H9 (cell line): ENCODE data around the gene IGSF9B. TPM values are rescaled to one million over a fixed set of nuclear protein-coding genes. Genes with fewer than 3 reads are reported as not detected.

Experiments used
- DNase-seq: peaks from one replicate; pipeline ENCODE4 v3.0.0-alpha.2; 2017
- H2AFZ ChIP-seq: one replicate; pipeline ENCODE4 v1.6.1; 2013; ENCODE audit warnings: mild to moderate bottlenecking, low read length, control low read depth, moderate library complexity
- H2AK5ac ChIP-seq: 2 replicates; pipeline ENCODE4 v1.6.1; 2013; ENCODE audit warnings: low read length, control low read depth, mixed read lengths; ENCODE audit not compliant: insufficient read length
- H2BK120ac ChIP-seq: one replicate; pipeline ENCODE4 v1.6.1; 2013; ENCODE audit warnings: low read depth, mild to moderate bottlenecking, low read length, control low read depth, inconsistent platforms; ENCODE audit not compliant: poor library complexity, severe bottlenecking
- H2BK12ac ChIP-seq: 2 replicates; pipeline ENCODE4 v1.6.1; 2013; ENCODE audit warnings: low read length, control low read depth, mixed read lengths, low read depth; ENCODE audit not compliant: insufficient read length
- H2BK15ac ChIP-seq: 2 replicates; pipeline ENCODE4 v1.6.1; 2013; ENCODE audit warnings: low read depth, low read length, control low read depth
- H2BK20ac ChIP-seq: one replicate; pipeline ENCODE4 v1.6.1; 2013; ENCODE audit warnings: low read depth, mild to moderate bottlenecking, low read length, control low read depth, inconsistent platforms; ENCODE audit not compliant: poor library complexity, severe bottlenecking
- H2BK5ac ChIP-seq: 2 replicates; pipeline ENCODE4 v1.6.1; 2013; ENCODE audit warnings: low read length, control low read depth, mixed read lengths; ENCODE audit not compliant: insufficient read length
- H3K14ac ChIP-seq: 2 replicates; pipeline ENCODE4 v1.6.1; 2013; ENCODE audit warnings: low read length, control low read depth; ENCODE audit not compliant: insufficient read depth
- H3K18ac ChIP-seq: 2 replicates; pipeline ENCODE4 v1.6.1; 2013; ENCODE audit warnings: low read depth, mild to moderate bottlenecking, mixed read lengths, low read length, control low read depth; ENCODE audit not compliant: insufficient read length
- H3K23ac ChIP-seq: 2 replicates; pipeline ENCODE4 v1.6.1; 2013; ENCODE audit warnings: low read length, control low read depth, mixed read lengths, low read depth; ENCODE audit not compliant: insufficient read length
- H3K23me2 ChIP-seq: 2 replicates; pipeline ENCODE4 v1.6.1; 2013; ENCODE audit warnings: low read depth, mild to moderate bottlenecking, mixed read lengths, low read length, control low read depth; ENCODE audit not compliant: insufficient read length, poor library complexity, severe bottlenecking
- H3K27ac ChIP-seq: 2 replicates; pipeline ENCODE4 v1.5.1; 2013; ENCODE audit warnings: low read length, control low read depth, mixed read lengths, low read depth; ENCODE audit not compliant: insufficient read length
- H3K27me3 ChIP-seq: 2 replicates; pipeline ENCODE4 v1.6.1; 2013; ENCODE audit warnings: low read length, control low read depth, inconsistent platforms; ENCODE audit not compliant: insufficient read depth
- H3K4ac ChIP-seq: 2 replicates; pipeline ENCODE4 v1.6.1; 2013; ENCODE audit warnings: low read depth, mild to moderate bottlenecking, control low read depth, inconsistent platforms, low read length, moderate library complexity
- H3K4me1 ChIP-seq: 2 replicates; pipeline ENCODE4 v1.6.1; 2013; ENCODE audit warnings: low read length, control low read depth, inconsistent platforms; ENCODE audit not compliant: insufficient read depth
- H3K4me2 ChIP-seq: 2 replicates; pipeline ENCODE4 v1.6.1; 2013; ENCODE audit warnings: low read length, control low read depth, mixed read lengths; ENCODE audit not compliant: insufficient read length, insufficient read depth
- H3K56ac ChIP-seq: 2 replicates; pipeline ENCODE4 v1.6.1; 2013; ENCODE audit warnings: low read depth, mild to moderate bottlenecking, mixed read lengths, low read length, control low read depth; ENCODE audit not compliant: insufficient read length
- H3K79me1 ChIP-seq: 2 replicates; pipeline ENCODE4 v1.6.1; 2013; ENCODE audit warnings: low read depth, mild to moderate bottlenecking, moderate library complexity, low read length, control low read depth, inconsistent platforms; ENCODE audit not compliant: insufficient read depth, poor library complexity, severe bottlenecking
- H3K79me2 ChIP-seq: 2 replicates; pipeline ENCODE4 v1.6.1; 2013; ENCODE audit warnings: low read length, control low read depth, inconsistent platforms; ENCODE audit not compliant: insufficient read depth
- H3K9ac ChIP-seq: 2 replicates; pipeline ENCODE4 v1.6.1; 2013; ENCODE audit warnings: low read length, control low read depth, mixed read lengths; ENCODE audit not compliant: insufficient read length; ENCODE audit errors: extremely low read depth
- H3K9me3 ChIP-seq: one replicate; pipeline ENCODE4 v1.6.1; 2013; ENCODE audit warnings: low read depth, low read length, inconsistent platforms; ENCODE audit not compliant: control insufficient read depth
- H3T11ph ChIP-seq: one replicate; pipeline ENCODE4 v1.6.1; 2013; ENCODE audit warnings: mild to moderate bottlenecking, low read length, control low read depth, inconsistent platforms
- H4K20me1 ChIP-seq: one replicate; pipeline ENCODE4 v1.6.1; 2013; ENCODE audit not compliant: control insufficient read depth, insufficient read length, insufficient read depth
- H4K5ac ChIP-seq: 2 replicates; pipeline ENCODE4 v1.6.1; 2013; ENCODE audit warnings: low read depth, mild to moderate bottlenecking, mixed read lengths, low read length, control low read depth; ENCODE audit not compliant: insufficient read length
- H4K8ac ChIP-seq: replicated peaks from 2 replicates; pipeline ENCODE4 v1.6.1; 2013; ENCODE audit warnings: low read length, control low read depth, mixed read lengths, low read depth; ENCODE audit not compliant: insufficient read length
- H4K91ac ChIP-seq: 2 replicates; pipeline ENCODE4 v1.6.1; 2013; ENCODE audit warnings: low read depth, mild to moderate bottlenecking, moderate library complexity, mixed read lengths, low read length, control low read depth; ENCODE audit not compliant: insufficient read length
- H3K27ac Mint-ChIP-seq, 3 experiments: 2 replicates in 2 of 3; 3 replicates in 1 of 3; pipeline ENCODE4 v1.8.0; 2020 to 2021; ENCODE audit warnings: mixed read lengths in 3 of 3, mild to moderate bottlenecking in 1 of 3, moderate library complexity in 1 of 3
- H3K27me3 Mint-ChIP-seq: 2 replicates; pipeline ENCODE4 v1.8.0; 2021; ENCODE audit warnings: low read depth, mild to moderate bottlenecking, moderate library complexity, mixed read lengths
- H3K36me3 Mint-ChIP-seq, 3 experiments: 2 replicates in 2 of 3; 3 replicates in 1 of 3; pipeline ENCODE4 v1.8.0; 2020 to 2021; ENCODE audit warnings: low read depth in 3 of 3, mixed read lengths in 3 of 3; ENCODE audit not compliant: insufficient read depth in 1 of 3
- H3K4me1 Mint-ChIP-seq, 2 experiments: 2 replicates each; pipeline ENCODE4 v1.8.0; 2020; ENCODE audit warnings: mixed read lengths in 2 of 2
- H3K4me3 Mint-ChIP-seq, 2 experiments: 2 replicates in 1 of 2; 3 replicates in 1 of 2; pipeline ENCODE4 v1.8.0; 2020 to 2021; ENCODE audit warnings: mild to moderate bottlenecking in 2 of 2, mixed read lengths in 2 of 2, moderate library complexity in 1 of 2
- H3K9me3 Mint-ChIP-seq, 2 experiments: 2 replicates in 1 of 2; 3 replicates in 1 of 2; pipeline ENCODE4 v1.8.0; 2020; ENCODE audit warnings: mild to moderate bottlenecking in 2 of 2, mixed read lengths in 2 of 2, moderate library complexity in 1 of 2
- CTCF ChIP-seq: fragments of 200-600 bp; sonication (generic); conservative IDR thresholded peaks from 3 replicates; pipeline ENCODE4 v1.8.0; 2021; ENCODE audit warnings: antibody characterized with exemption, mild to moderate bottlenecking
- WGBS: extraction: QIAGEN DNeasy Blood & Tissue Kit; methylation state at CpG from one replicate; pipeline ENCODE4 v1.1.7; 2013; ENCODE audit warnings: missing lambda C conversion rate, low lambda C conversion rate, mixed read lengths; ENCODE audit not compliant: insufficient read length; ENCODE audit errors: extremely low coverage; 5-methylcytosine and 5-hydroxymethylcytosine counted together
- total RNA-seq: library from RNA; stranded (reverse); gene quantifications from 2 replicates; pipeline ENCODE4 v1.2.1, GENCODE V29; 2021

The IGSF9B gene
- total RNA-seq, 1 experiment from 2014 or later = 25.7 TPM

- no peak overlapping the region for H3K27ac ChIP-seq
Observed at GRCh38 chr11:133953999-133954398, 2.8 kb downstream of the IGSF9B start.

More at GRCh38 chr11:133953999-133954398, 2.8 kb downstream of the IGSF9B start:
- Histone ChIP-seq H3K4ac (no peak overlapping the region), H3K23me2 (peaks cover 7% of the 10 kb centered on the region), H2AFZ (no peak overlapping the region), H4K20me1 (peaks cover 5% of the 10 kb centered on the region), H3K79me1 (no peaks in the 10 kb centered on the region), H4K5ac (no peak overlapping the region), H3K9me3 (no peaks in the 10 kb centered on the region), H2AK5ac (no peak overlapping the region), H3T11ph (no peak overlapping the region), H3K56ac (no peak overlapping the region), H2BK15ac (no peak overlapping the region), H3K27me3 (peaks cover 1% of the 10 kb centered on the region; the same call in 1 of the 2 replicates), H3K9ac (no peak overlapping the region), H2BK120ac (no peak overlapping the region), H3K4me2 (no peak overlapping the region), H3K18ac (no peak overlapping the region), H4K91ac (no peak overlapping the region), H3K79me2 (peaks cover 2% of the 10 kb centered on the region; the same call in 1 of the 2 replicates), H2BK12ac (no peak overlapping the region), H3K23ac (no peak overlapping the region), H3K4me1 (peaks cover 13% of the 10 kb centered on the region; the same call in 1 of the 2 replicates), H3K14ac (no peak overlapping the region), H2BK5ac (no peak overlapping the region), H2BK20ac (no peak overlapping the region), H4K8ac (no peak overlapping the region)
- Mint-ChIP-seq H3K36me3 (peaks cover 0 to 5% (median 5%) of the 10 kb centered on the region in 3 experiments; a peak in 6 of 7 replicates), H3K4me1 (peaks cover 51 to 66% of the 10 kb centered on the region in 2 experiments), H3K4me3 (peak overlapping the region in 1 of 2 experiments; percentile 85; a peak in 4 of 5 replicates), H3K27ac (no peak overlapping the region), H3K27me3 (peaks cover 42% of the 10 kb centered on the region), H3K9me3 (peaks cover 0 to 10% of the 10 kb centered on the region in 2 experiments; a peak in 2 of 5 replicates)
- DNase-seq = no peak
- no CpG with 5 or more reads among the region's 8 CpGs for WGBS
- no peak for TF ChIP-seq CTCF
